H9 (cell line): ENCODE data around the gene FARS2. TPM values are rescaled to one million over a fixed set of nuclear protein-coding genes. Genes with fewer than 3 reads are reported as not detected.

Experiments
- DNase-seq: peaks from one replicate; pipeline ENCODE4 v3.0.0-alpha.2; 2017
- H2AFZ ChIP-seq: one replicate; pipeline ENCODE4 v1.6.1; 2013; ENCODE audit warnings: mild to moderate bottlenecking, low read length, control low read depth, moderate library complexity
- H2AK5ac ChIP-seq: 2 replicates; pipeline ENCODE4 v1.6.1; 2013; ENCODE audit warnings: low read length, control low read depth, mixed read lengths; ENCODE audit not compliant: insufficient read length
- H2BK120ac ChIP-seq: one replicate; pipeline ENCODE4 v1.6.1; 2013; ENCODE audit warnings: low read depth, mild to moderate bottlenecking, low read length, control low read depth, inconsistent platforms; ENCODE audit not compliant: poor library complexity, severe bottlenecking
- H2BK12ac ChIP-seq: 2 replicates; pipeline ENCODE4 v1.6.1; 2013; ENCODE audit warnings: low read length, control low read depth, mixed read lengths, low read depth; ENCODE audit not compliant: insufficient read length
- H2BK15ac ChIP-seq: 2 replicates; pipeline ENCODE4 v1.6.1; 2013; ENCODE audit warnings: low read depth, low read length, control low read depth
- H2BK20ac ChIP-seq: one replicate; pipeline ENCODE4 v1.6.1; 2013; ENCODE audit warnings: low read depth, mild to moderate bottlenecking, low read length, control low read depth, inconsistent platforms; ENCODE audit not compliant: poor library complexity, severe bottlenecking
- H2BK5ac ChIP-seq: 2 replicates; pipeline ENCODE4 v1.6.1; 2013; ENCODE audit warnings: low read length, control low read depth, mixed read lengths; ENCODE audit not compliant: insufficient read length
- H3K14ac ChIP-seq: 2 replicates; pipeline ENCODE4 v1.6.1; 2013; ENCODE audit warnings: low read length, control low read depth; ENCODE audit not compliant: insufficient read depth
- H3K18ac ChIP-seq: 2 replicates; pipeline ENCODE4 v1.6.1; 2013; ENCODE audit warnings: low read depth, mild to moderate bottlenecking, mixed read lengths, low read length, control low read depth; ENCODE audit not compliant: insufficient read length
- H3K23ac ChIP-seq: 2 replicates; pipeline ENCODE4 v1.6.1; 2013; ENCODE audit warnings: low read length, control low read depth, mixed read lengths, low read depth; ENCODE audit not compliant: insufficient read length
- H3K23me2 ChIP-seq: 2 replicates; pipeline ENCODE4 v1.6.1; 2013; ENCODE audit warnings: low read depth, mild to moderate bottlenecking, mixed read lengths, low read length, control low read depth; ENCODE audit not compliant: insufficient read length, poor library complexity, severe bottlenecking
- H3K27ac ChIP-seq: 2 replicates; pipeline ENCODE4 v1.5.1; 2013; ENCODE audit warnings: low read length, control low read depth, mixed read lengths, low read depth; ENCODE audit not compliant: insufficient read length
- H3K27me3 ChIP-seq: 2 replicates; pipeline ENCODE4 v1.6.1; 2013; ENCODE audit warnings: low read length, control low read depth, inconsistent platforms; ENCODE audit not compliant: insufficient read depth
- H3K4ac ChIP-seq: 2 replicates; pipeline ENCODE4 v1.6.1; 2013; ENCODE audit warnings: low read depth, mild to moderate bottlenecking, control low read depth, inconsistent platforms, low read length, moderate library complexity
- H3K4me1 ChIP-seq: 2 replicates; pipeline ENCODE4 v1.6.1; 2013; ENCODE audit warnings: low read length, control low read depth, inconsistent platforms; ENCODE audit not compliant: insufficient read depth
- H3K4me2 ChIP-seq: 2 replicates; pipeline ENCODE4 v1.6.1; 2013; ENCODE audit warnings: low read length, control low read depth, mixed read lengths; ENCODE audit not compliant: insufficient read length, insufficient read depth
- H3K56ac ChIP-seq: 2 replicates; pipeline ENCODE4 v1.6.1; 2013; ENCODE audit warnings: low read depth, mild to moderate bottlenecking, mixed read lengths, low read length, control low read depth; ENCODE audit not compliant: insufficient read length
- H3K79me1 ChIP-seq: 2 replicates; pipeline ENCODE4 v1.6.1; 2013; ENCODE audit warnings: low read depth, mild to moderate bottlenecking, moderate library complexity, low read length, control low read depth, inconsistent platforms; ENCODE audit not compliant: insufficient read depth, poor library complexity, severe bottlenecking
- H3K79me2 ChIP-seq: 2 replicates; pipeline ENCODE4 v1.6.1; 2013; ENCODE audit warnings: low read length, control low read depth, inconsistent platforms; ENCODE audit not compliant: insufficient read depth
- H3K9ac ChIP-seq: 2 replicates; pipeline ENCODE4 v1.6.1; 2013; ENCODE audit warnings: low read length, control low read depth, mixed read lengths; ENCODE audit not compliant: insufficient read length; ENCODE audit errors: extremely low read depth
- H3K9me3 ChIP-seq: one replicate; pipeline ENCODE4 v1.6.1; 2013; ENCODE audit warnings: low read depth, low read length, inconsistent platforms; ENCODE audit not compliant: control insufficient read depth
- H3T11ph ChIP-seq: one replicate; pipeline ENCODE4 v1.6.1; 2013; ENCODE audit warnings: mild to moderate bottlenecking, low read length, control low read depth, inconsistent platforms
- H4K20me1 ChIP-seq: one replicate; pipeline ENCODE4 v1.6.1; 2013; ENCODE audit not compliant: control insufficient read depth, insufficient read length, insufficient read depth
- H4K5ac ChIP-seq: 2 replicates; pipeline ENCODE4 v1.6.1; 2013; ENCODE audit warnings: low read depth, mild to moderate bottlenecking, mixed read lengths, low read length, control low read depth; ENCODE audit not compliant: insufficient read length
- H4K8ac ChIP-seq: replicated peaks from 2 replicates; pipeline ENCODE4 v1.6.1; 2013; ENCODE audit warnings: low read length, control low read depth, mixed read lengths, low read depth; ENCODE audit not compliant: insufficient read length
- H4K91ac ChIP-seq: 2 replicates; pipeline ENCODE4 v1.6.1; 2013; ENCODE audit warnings: low read depth, mild to moderate bottlenecking, moderate library complexity, mixed read lengths, low read length, control low read depth; ENCODE audit not compliant: insufficient read length
- H3K27ac Mint-ChIP-seq, 3 experiments: 2 replicates in 2 of 3; 3 replicates in 1 of 3; pipeline ENCODE4 v1.8.0; 2020 to 2021; ENCODE audit warnings: mixed read lengths in 3 of 3, mild to moderate bottlenecking in 1 of 3, moderate library complexity in 1 of 3
- H3K27me3 Mint-ChIP-seq: 2 replicates; pipeline ENCODE4 v1.8.0; 2021; ENCODE audit warnings: low read depth, mild to moderate bottlenecking, moderate library complexity, mixed read lengths
- H3K36me3 Mint-ChIP-seq, 3 experiments: 2 replicates in 2 of 3; 3 replicates in 1 of 3; pipeline ENCODE4 v1.8.0; 2020 to 2021; ENCODE audit warnings: low read depth in 3 of 3, mixed read lengths in 3 of 3; ENCODE audit not compliant: insufficient read depth in 1 of 3
- H3K4me1 Mint-ChIP-seq, 2 experiments: 2 replicates each; pipeline ENCODE4 v1.8.0; 2020; ENCODE audit warnings: mixed read lengths in 2 of 2
- H3K4me3 Mint-ChIP-seq, 2 experiments: 2 replicates in 1 of 2; 3 replicates in 1 of 2; pipeline ENCODE4 v1.8.0; 2020 to 2021; ENCODE audit warnings: mild to moderate bottlenecking in 2 of 2, mixed read lengths in 2 of 2, moderate library complexity in 1 of 2
- H3K9me3 Mint-ChIP-seq, 2 experiments: 2 replicates in 1 of 2; 3 replicates in 1 of 2; pipeline ENCODE4 v1.8.0; 2020; ENCODE audit warnings: mild to moderate bottlenecking in 2 of 2, mixed read lengths in 2 of 2, moderate library complexity in 1 of 2
- CTCF ChIP-seq: fragments of 200-600 bp; sonication (generic); conservative IDR thresholded peaks from 3 replicates; pipeline ENCODE4 v1.8.0; 2021; ENCODE audit warnings: antibody characterized with exemption, mild to moderate bottlenecking
- WGBS: extraction: QIAGEN DNeasy Blood & Tissue Kit; methylation state at CpG from one replicate; pipeline ENCODE4 v1.1.7; 2013; ENCODE audit warnings: missing lambda C conversion rate, low lambda C conversion rate, mixed read lengths; ENCODE audit not compliant: insufficient read length; ENCODE audit errors: extremely low coverage; 5-methylcytosine and 5-hydroxymethylcytosine counted together
- total RNA-seq: library from RNA; stranded (reverse); gene quantifications from 2 replicates; pipeline ENCODE4 v1.2.1, GENCODE V29; 2021

The FARS2 gene
- total RNA-seq, 1 experiment from 2014 or later: 8.5 TPM

GRCh38 chr6:5566718-5567117, 305.4 kb downstream of the FARS2 start:
- no peaks in the 10 kb centered on the region for H3K79me1 ChIP-seq
- no peak overlapping the region for H3K4me2 ChIP-seq
- peak overlapping the region in 1 of 3 experiments; percentile 38; a peak in 1 of 7 replicates for H3K27ac Mint-ChIP-seq
- H2BK20ac ChIP-seq: no peak overlapping the region
- no peak overlapping the region for H3K14ac ChIP-seq
- H4K20me1 ChIP-seq: no peaks in the 10 kb centered on the region
- H3K9ac ChIP-seq: no peak overlapping the region
- H3K4me3 Mint-ChIP-seq: no peak overlapping the region
- DNase-seq: no peak
- no peak overlapping the region for H2BK120ac ChIP-seq
- H2AFZ ChIP-seq: no peak overlapping the region
- no peaks in the 10 kb centered on the region for H3K23me2 ChIP-seq
- H3K9me3 Mint-ChIP-seq: peaks cover 0 to 11% of the 10 kb centered on the region in 2 experiments; a peak in 3 of 5 replicates
- H2BK5ac ChIP-seq: no peak overlapping the region
- no peaks in the 10 kb centered on the region for H3K27me3 ChIP-seq
- H3K27me3 Mint-ChIP-seq: no peaks in the 10 kb centered on the region
- no peak overlapping the region for H2BK15ac ChIP-seq
- TF ChIP-seq CTCF: no peak
- H3K27ac ChIP-seq: no peak overlapping the region
- H4K91ac ChIP-seq: no peak overlapping the region
- H3K4me1 ChIP-seq: no peaks in the 10 kb centered on the region; the same call in 1 of the 2 replicates
- H2AK5ac ChIP-seq: no peak overlapping the region
- H3K9me3 ChIP-seq: no peaks in the 10 kb centered on the region
- H3K23ac ChIP-seq: no peak overlapping the region
- H3K79me2 ChIP-seq: no peaks in the 10 kb centered on the region
- H3K18ac ChIP-seq: no peak overlapping the region
- no peak overlapping the region for H2BK12ac ChIP-seq
- H3K4ac ChIP-seq: no peak overlapping the region
- peaks cover 0 to 7% (median 7%) of the 10 kb centered on the region in 3 experiments; a peak in 3 of 7 replicates for H3K36me3 Mint-ChIP-seq
- H4K8ac ChIP-seq: no peak overlapping the region
- H4K5ac ChIP-seq: no peak overlapping the region
- no CpG with 5 or more reads among the region's 4 CpGs for WGBS
- peaks cover 23 to 25% of the 10 kb centered on the region in 2 experiments for H3K4me1 Mint-ChIP-seq
- H3K56ac ChIP-seq: no peak overlapping the region
- H3T11ph ChIP-seq: no peak overlapping the region
